MCF 10A (cell line): Measurements from ENCODE around the gene RHOT1. TPM values are rescaled to one million over a fixed set of nuclear protein-coding genes. Genes with fewer than 3 reads are reported as not detected.

ENCODE experiments used
- BruUV-seq: library from RNA; stranded (reverse); fragments of 400-500 nt; replicated peaks from 2 replicates; lab custom pipeline; 2021; lab: Mats Ljungman, UMichigan
- CTCF ChIA-PET: fragments of 300-600 bp; sonication (Branson Sonifier 250); formaldehyde crosslinking; extraction: SDS; loops from one replicate; lab custom pipeline; 2021; ENCODE audit warnings: antibody characterized with exemption, inconsistent platforms; lab: Yijun Ruan, JAX
- POLR2A ChIA-PET: fragments of 300-600, 350-650 bp; sonication (Branson Sonifier 250); formaldehyde crosslinking; extraction: SDS; loops from one replicate; lab custom pipeline; 2020; ENCODE audit warnings: antibody characterized with exemption, inconsistent platforms; lab: Yijun Ruan, JAX
- DNase-seq: peaks from one replicate; pipeline ENCODE4 v3.0.0-alpha.2; 2018; ENCODE audit not compliant: unreplicated experiment
- H3K27ac Mint-ChIP-seq: one replicate; pipeline ENCODE4 v1.8.0; 2022; ENCODE audit warnings: mild to moderate bottlenecking, low read depth, mixed read lengths; ENCODE audit not compliant: unreplicated experiment
- H3K27me3 Mint-ChIP-seq: one replicate; pipeline ENCODE4 v1.8.0; 2022; ENCODE audit warnings: mixed read lengths; ENCODE audit not compliant: insufficient read depth, unreplicated experiment
- H3K36me3 Mint-ChIP-seq: one replicate; pipeline ENCODE4 v1.8.0; 2022; ENCODE audit warnings: mild to moderate bottlenecking, moderate library complexity, mixed read lengths; ENCODE audit not compliant: insufficient read depth, unreplicated experiment
- H3K4me1 Mint-ChIP-seq: one replicate; pipeline ENCODE4 v1.8.0; 2022; ENCODE audit warnings: mixed read lengths; ENCODE audit not compliant: insufficient read depth, unreplicated experiment
- H3K4me3 Mint-ChIP-seq: one replicate; pipeline ENCODE4 v1.8.0; 2022; ENCODE audit warnings: mild to moderate bottlenecking, moderate library complexity, mixed read lengths; ENCODE audit not compliant: unreplicated experiment
- H3K9me3 Mint-ChIP-seq: one replicate; pipeline ENCODE4 v1.8.0; 2022; ENCODE audit warnings: mixed read lengths; ENCODE audit not compliant: unreplicated experiment
- intact Hi-C: fragments of 100-400 bp; cut with micrococcal nuclease; formaldehyde crosslinking; loops from 2 replicates; pipeline ENCODE4 v1.14.1; 2022
- total RNA-seq: library from RNA; stranded (reverse); gene quantifications from 2 replicates; pipeline ENCODE4 v1.2.3, GENCODE V29; 2022
- TF ChIP-seq, protein P1 (sequence below): fragments of 200-600 bp; IDR thresholded peaks from one replicate; pipeline ENCODE4 v1.8.0; 2022; ENCODE audit warnings: antibody characterized with exemption, mild to moderate bottlenecking; ENCODE audit not compliant: unreplicated experiment

Gene RHOT1
- total RNA-seq, 1 experiment from 2014 or later: 19.8 TPM

DNA sequence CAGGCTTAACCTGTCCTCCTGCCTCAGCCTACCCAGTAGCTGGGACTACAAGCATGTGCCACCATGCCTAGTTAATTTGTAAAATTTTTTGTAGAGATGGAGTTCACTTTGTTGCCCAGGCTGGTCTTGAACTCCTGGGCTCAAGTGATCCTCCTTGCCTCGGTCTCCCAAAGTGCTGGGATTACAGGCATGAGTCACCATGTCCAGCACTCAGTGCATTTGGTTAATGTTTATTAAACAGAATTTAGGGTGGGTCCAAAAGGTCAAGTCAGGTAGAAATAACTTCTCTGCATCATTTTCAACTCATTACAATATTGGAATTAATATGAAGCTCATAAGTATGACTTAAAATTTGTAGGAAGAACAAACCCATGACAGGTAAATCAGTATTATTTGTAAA, 55.7 kb downstream of the RHOT1 start:
- TF ChIP-seq, protein P1, sequence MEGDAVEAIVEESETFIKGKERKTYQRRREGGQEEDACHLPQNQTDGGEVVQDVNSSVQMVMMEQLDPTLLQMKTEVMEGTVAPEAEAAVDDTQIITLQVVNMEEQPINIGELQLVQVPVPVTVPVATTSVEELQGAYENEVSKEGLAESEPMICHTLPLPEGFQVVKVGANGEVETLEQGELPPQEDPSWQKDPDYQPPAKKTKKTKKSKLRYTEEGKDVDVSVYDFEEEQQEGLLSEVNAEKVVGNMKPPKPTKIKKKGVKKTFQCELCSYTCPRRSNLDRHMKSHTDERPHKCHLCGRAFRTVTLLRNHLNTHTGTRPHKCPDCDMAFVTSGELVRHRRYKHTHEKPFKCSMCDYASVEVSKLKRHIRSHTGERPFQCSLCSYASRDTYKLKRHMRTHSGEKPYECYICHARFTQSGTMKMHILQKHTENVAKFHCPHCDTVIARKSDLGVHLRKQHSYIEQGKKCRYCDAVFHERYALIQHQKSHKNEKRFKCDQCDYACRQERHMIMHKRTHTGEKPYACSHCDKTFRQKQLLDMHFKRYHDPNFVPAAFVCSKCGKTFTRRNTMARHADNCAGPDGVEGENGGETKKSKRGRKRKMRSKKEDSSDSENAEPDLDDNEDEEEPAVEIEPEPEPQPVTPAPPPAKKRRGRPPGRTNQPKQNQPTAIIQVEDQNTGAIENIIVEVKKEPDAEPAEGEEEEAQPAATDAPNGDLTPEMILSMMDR: no peak
- peaks cover 79% of the 10 kb centered on the region for H3K36me3 Mint-ChIP-seq
- no peaks in the 10 kb centered on the region for H3K9me3 Mint-ChIP-seq
- H3K27me3 Mint-ChIP-seq: no peaks in the 10 kb centered on the region
- no peaks in the 10 kb centered on the region for H3K4me1 Mint-ChIP-seq
- H3K4me3 Mint-ChIP-seq: no peak overlapping the region
- POLR2A ChIA-PET: interaction anchor here (1.6 kb wide), 1 partner anchor 24 kb away, joined by 6 read pairs; no protein-coding TSS in a partner anchor
- intact Hi-C loops: no loop called here
- no peak overlapping the region for H3K27ac Mint-ChIP-seq
- no TSS peak for BruUV-seq
- no peak for DNase-seq
- CTCF ChIA-PET: no interaction called here

- TF ChIP-seq, protein P1: no peak
- BruUV-seq: no TSS peak
- Mint-ChIP-seq H3K9me3 (no peaks in the 10 kb centered on the region), H3K4me3 (no peak overlapping the region), H3K36me3 (peaks cover 60% of the 10 kb centered on the region), H3K27ac (no peak overlapping the region), H3K27me3 (no peaks in the 10 kb centered on the region), H3K4me1 (peaks cover 6% of the 10 kb centered on the region)
- ChIA-PET POLR2A (interaction anchor here (1.0 kb wide), 1 partner anchor 25 kb away, joined by 4 read pairs; no protein-coding TSS in a partner anchor), CTCF (interaction anchor here (0.5 to 1.2 kb wide), 3 partner anchors 10 to 135 kb away, joined by 4 to 6 read pairs (median 5); partner anchors contain the start of gene C17orf75)
- intact Hi-C loops: no loop called here
- no peak for DNase-seq
Observed at GRCh38 chr17:32206861-32207260, 64.6 kb downstream of the RHOT1 start.

GRCh38 chr17:32208436-32208835, 66.1 kb downstream of the RHOT1 start:
- Mint-ChIP-seq H3K27ac (no peak overlapping the region), H3K4me1 (peaks cover 6% of the 10 kb centered on the region), H3K36me3 (peaks cover 61% of the 10 kb centered on the region), H3K4me3 (no peak overlapping the region), H3K27me3 (no peaks in the 10 kb centered on the region), H3K9me3 (no peaks in the 10 kb centered on the region)
- CTCF ChIA-PET: no interaction called here
- TF ChIP-seq, protein P1: no peak
- DNase-seq: no peak
- intact Hi-C loops: no loop called here
- POLR2A ChIA-PET: no interaction called here
- BruUV-seq: no TSS peak

- CTCF ChIA-PET: no interaction called here
- no peak overlapping the region for H3K4me3 Mint-ChIP-seq
- peaks cover 6% of the 10 kb centered on the region for H3K4me1 Mint-ChIP-seq
- intact Hi-C loops: no loop called here
- H3K27ac Mint-ChIP-seq: no peak overlapping the region
- no peak for DNase-seq
- TF ChIP-seq, protein P1: no peak
- no peaks in the 10 kb centered on the region for H3K27me3 Mint-ChIP-seq
- peaks cover 60% of the 10 kb centered on the region for H3K36me3 Mint-ChIP-seq
- BruUV-seq: no TSS peak
- no peaks in the 10 kb centered on the region for H3K9me3 Mint-ChIP-seq
- POLR2A ChIA-PET: no interaction called here
Observed at GRCh38 chr17:32209608-32210007, 67.3 kb downstream of the RHOT1 start.
